HG03354 (cell line): ENCODE data around the gene CDH22.

Experiments
- ATAC-seq: cut with Tn5 transposase; IDR thresholded peaks from one replicate; pipeline ENCODE4 v1.9.1; 2021; ENCODE audit warnings: mild to moderate bottlenecking; ENCODE audit not compliant: unreplicated experiment, poor library complexity, severe bottlenecking

Gene CDH22

GRCh38 chr20:46325789-46326188 is 17.5 kb upstream of the CDH22 start:
- ATAC-seq: no peak

GRCh38 chr20:46324960-46325703 is 16.8 kb upstream of the CDH22 start:
- ATAC-seq: no peak

GRCh38 chr20:46324379-46324778 is 16.1 kb upstream of the CDH22 start:
- ATAC-seq: no peak

- ATAC-seq: no peak
Measured at GRCh38 chr20:46323557-46323956, 15.3 kb upstream of the CDH22 start.

- ATAC-seq: no peak
Measured at GRCh38 chr20:46322641-46323040, 14.3 kb upstream of the CDH22 start.

- ATAC-seq: no peak
Measured at GRCh38 chr20:46317685-46318177, 9.4 kb upstream of the CDH22 start.

- no peak for ATAC-seq
Measured at GRCh38 chr20:46316984-46317684, 8.8 kb upstream of the CDH22 start.

- no peak for ATAC-seq
Measured at GRCh38 chr20:46315311-46315710, 7.0 kb upstream of the CDH22 start.

- ATAC-seq: no peak
Measured at GRCh38 chr20:46312945-46313861, 4.9 kb upstream of the CDH22 start.

GRCh38 chr20:46312075-46312944 is 4.0 kb upstream of the CDH22 start:
- no peak for ATAC-seq

GRCh38 chr20:46311719-46312074 is 3.4 kb upstream of the CDH22 start:
- no peak for ATAC-seq

GRCh38 chr20:46311039-46311650 is 2.8 kb upstream of the CDH22 start:
- no peak for ATAC-seq

GRCh38 chr20:46309945-46310344 is 1.6 kb upstream of the CDH22 start:
- no peak for ATAC-seq

- ATAC-seq: no peak
Measured at GRCh38 chr20:46307999-46308257, 370 bp downstream of the CDH22 start.

GRCh38 chr20:46307139-46307998 is 929 bp downstream of the CDH22 start:
- ATAC-seq: peak; percentile 75

- ATAC-seq: no peak
Measured at GRCh38 chr20:46306743-46307138, 1.6 kb downstream of the CDH22 start.

GRCh38 chr20:46305973-46306360 is 2.3 kb downstream of the CDH22 start:
- no peak for ATAC-seq

GRCh38 chr20:46305331-46305972 is 2.8 kb downstream of the CDH22 start:
- no peak for ATAC-seq
